Gastroesophageal sphincter (tissue), 4 donors: ENCODE data around the gene NIBAN1. TPM values are rescaled to one million over a fixed set of nuclear protein-coding genes. Genes with fewer than 3 reads are reported as not detected.

ENCODE experiments used
- ATAC-seq: fragments of 150-250 bp; one replicate; pipeline ENCODE4 v1.9.1; 2016; ENCODE audit warnings: mild to moderate bottlenecking, moderate library complexity
- H3K27ac ChIP-seq, 4 donors: fragments of 200-600 bp; sonication (generic) in 3 of 4; 1 replicate in 3 of 4; 2 replicates in 1 of 4; pipeline ENCODE4 v1.5.1; 2016 to 2019
- H3K27me3 ChIP-seq: fragments of 200-600 bp; sonication (generic); one replicate; pipeline ENCODE4 v1.5.1; 2019
- H3K36me3 ChIP-seq, 2 donors: fragments of 200-600 bp; sonication (generic); one replicate each; pipeline ENCODE4 v1.5.1; 2019; ENCODE audit warnings: control low read depth in 1 of 2
- H3K4me1 ChIP-seq, 3 donors: fragments of 200-600 bp; sonication (generic); 1 replicate in 2 of 3; 2 replicates in 1 of 3; pipeline ENCODE4 v1.5.1; 2016 to 2019; ENCODE audit warnings: control low read depth in 2 of 3
- H3K4me3 ChIP-seq, 2 donors: fragments of 200-600 bp; sonication (generic); one replicate each; pipeline ENCODE4 v1.5.1; 2019; ENCODE audit warnings: mild to moderate bottlenecking in 1 of 2, moderate library complexity in 1 of 2
- H3K9me3 ChIP-seq, 3 donors: fragments of 200-600 bp; sonication (generic); one replicate each; pipeline ENCODE4 v1.5.1; 2017 to 2019; ENCODE audit warnings: control low read depth in 2 of 3
- EP300 ChIP-seq: sonication (generic); formaldehyde crosslinking; IDR thresholded peaks from one replicate; pipeline ENCODE4 v1.6.1; 2017; ENCODE audit warnings: antibody characterized with exemption, mild to moderate bottlenecking
- POLR2A ChIP-seq, 2 donors: fragments of 450-650 bp; IDR thresholded peaks; one replicate each; pipeline ENCODE4 v1.6.1; 2017; ENCODE audit warnings: antibody characterized with exemption in 2 of 2, mild to moderate bottlenecking in 2 of 2, moderate library complexity in 1 of 2
- POLR2AphosphoS5 ChIP-seq: sonication (generic); formaldehyde crosslinking; IDR thresholded peaks from one replicate; pipeline ENCODE4 v1.6.1; 2017; ENCODE audit warnings: antibody characterized with exemption
- WGBS, 2 donors: methylation state at CpG; one replicate each; pipeline ENCODE4 v1.1.5; 2018; ENCODE audit warnings: low coverage in 1 of 2; 5-methylcytosine and 5-hydroxymethylcytosine counted together
- small RNA-seq, 4 donors: library from RNA; depleted of rRNA; stranded (forward); fragments of <200 nt; gene quantifications; one replicate each; pipeline ENCODE3, GENCODE V24; 2016
- total RNA-seq, 4 donors: library from RNA; depleted of rRNA; stranded (reverse); fragments of >200 nt; gene quantifications; one replicate each; pipeline ENCODE4 v1.1.0, GENCODE V29; 2016
- TF ChIP-seq, protein P1 (sequence below), 4 experiments: fragments of 200-600 bp in 2 of 4; fragments of 450-650 bp in 2 of 4; sonication (generic) in 1 of 4; IDR thresholded peaks; one replicate each; pipeline ENCODE4 v1.5.1; 2017 to 2019; ENCODE audit warnings: antibody characterized with exemption in 4 of 4, mild to moderate bottlenecking in 2 of 4, moderate library complexity in 2 of 4

NIBAN1 gene
- total RNA-seq, 4 donors from 2014 or later = 544 to 589 (median 567) TPM

DNA sequence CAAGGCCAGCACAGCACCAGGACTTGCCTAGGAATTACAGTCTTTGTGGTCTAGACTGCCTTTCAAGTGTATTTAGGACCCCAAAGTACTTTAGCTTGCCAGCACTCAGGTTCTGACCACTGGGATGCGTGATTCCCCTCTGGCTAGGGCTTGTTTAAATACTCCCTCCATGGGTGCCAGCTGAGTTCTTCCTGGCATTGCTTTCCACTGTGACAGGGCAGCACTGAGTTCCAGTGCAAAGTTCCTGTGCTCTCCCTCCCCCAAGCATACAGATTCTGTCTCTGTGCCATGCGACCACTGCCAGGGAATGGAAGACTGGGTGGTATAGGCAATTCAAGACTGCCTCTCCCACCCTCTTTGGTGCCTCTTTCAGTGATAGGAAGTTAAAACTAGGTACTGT is 45.9 kb downstream of the NIBAN1 start:
- 60 to 100% methylated on average over 1 to 2 of the region's 2 CpGs for WGBS, 2 donors
- no peak overlapping the region for H3K4me3 ChIP-seq
- H3K9me3 ChIP-seq = no peaks in the 10 kb centered on the region
- ATAC-seq = no peak
- TF ChIP-seq EP300 = no peak
- TF ChIP-seq POLR2A (IDR thresholded peaks at IDR 0.05) = no peak
- TF ChIP-seq POLR2AphosphoS5 = no peak
- TF ChIP-seq, protein P1, sequence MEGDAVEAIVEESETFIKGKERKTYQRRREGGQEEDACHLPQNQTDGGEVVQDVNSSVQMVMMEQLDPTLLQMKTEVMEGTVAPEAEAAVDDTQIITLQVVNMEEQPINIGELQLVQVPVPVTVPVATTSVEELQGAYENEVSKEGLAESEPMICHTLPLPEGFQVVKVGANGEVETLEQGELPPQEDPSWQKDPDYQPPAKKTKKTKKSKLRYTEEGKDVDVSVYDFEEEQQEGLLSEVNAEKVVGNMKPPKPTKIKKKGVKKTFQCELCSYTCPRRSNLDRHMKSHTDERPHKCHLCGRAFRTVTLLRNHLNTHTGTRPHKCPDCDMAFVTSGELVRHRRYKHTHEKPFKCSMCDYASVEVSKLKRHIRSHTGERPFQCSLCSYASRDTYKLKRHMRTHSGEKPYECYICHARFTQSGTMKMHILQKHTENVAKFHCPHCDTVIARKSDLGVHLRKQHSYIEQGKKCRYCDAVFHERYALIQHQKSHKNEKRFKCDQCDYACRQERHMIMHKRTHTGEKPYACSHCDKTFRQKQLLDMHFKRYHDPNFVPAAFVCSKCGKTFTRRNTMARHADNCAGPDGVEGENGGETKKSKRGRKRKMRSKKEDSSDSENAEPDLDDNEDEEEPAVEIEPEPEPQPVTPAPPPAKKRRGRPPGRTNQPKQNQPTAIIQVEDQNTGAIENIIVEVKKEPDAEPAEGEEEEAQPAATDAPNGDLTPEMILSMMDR (IDR thresholded peaks at IDR 0.05) = no peak
- no peak overlapping the region for H3K27ac ChIP-seq
- no peaks in the 10 kb centered on the region for H3K27me3 ChIP-seq
- H3K4me1 ChIP-seq = peaks cover 0 to 40% (median 5%) of the 10 kb centered on the region in 3 donors
- H3K36me3 ChIP-seq = no peaks in the 10 kb centered on the region

Small RNA genes lying within 50 kb of the gene (small RNA-seq; reads per million reads assigned to genes)
- gene RNA5SP72 = 0 to 0.27 (median 0.11) reads per million in 4 donors

Other genes starting within 250 kb of the NIBAN1 start
- gene EDEM3, start 219.7 kb downstream of the NIBAN1 start, total RNA-seq = 10 to 100 TPM; 22.8 to 34.7 (median 31.3) TPM
- 10 to 100 TPM; 10.2 to 18.7 (median 17.4) TPM for gene RNF2, start 71.0 kb upstream of the NIBAN1 start, total RNA-seq
- 10 to 100 TPM; 16.0 to 47.3 (median 21.5) TPM for gene TRMT1L, start 182.4 kb upstream of the NIBAN1 start, total RNA-seq
- 10 to 100 TPM in 1 of 4 donors, 1 to 10 TPM in 3; 3.9 to 12.0 (median 6.2) TPM for gene SWT1, start 182.7 kb upstream of the NIBAN1 start, total RNA-seq